ENCODE measurements around the gene ODAM.
A peak's percentile ranks its signal among the peaks of the same experiment; 100 is the strongest.
"Not testable (repeated sequence)": the region's sequence is repeated elsewhere in the genome, so short reads cannot be mapped to it uniquely, and the experiment has no call there.

ODAM gene, protein sequence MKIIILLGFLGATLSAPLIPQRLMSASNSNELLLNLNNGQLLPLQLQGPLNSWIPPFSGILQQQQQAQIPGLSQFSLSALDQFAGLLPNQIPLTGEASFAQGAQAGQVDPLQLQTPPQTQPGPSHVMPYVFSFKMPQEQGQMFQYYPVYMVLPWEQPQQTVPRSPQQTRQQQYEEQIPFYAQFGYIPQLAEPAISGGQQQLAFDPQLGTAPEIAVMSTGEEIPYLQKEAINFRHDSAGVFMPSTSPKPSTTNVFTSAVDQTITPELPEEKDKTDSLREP

GRCh38 chr4:70195425-70195824, at the start of gene ODAM:
ODAM (plus strand) TSS chr4:70195725; CDS start chr4:70196544, 819 bp downstream.
- no peak for DNase-seq (ENCODE audit: low spot score)

- DNase-seq (ENCODE audit: low spot score): no peak
Observed at GRCh38 chr4:70151271-70151670, 44.3 kb upstream of the ODAM start.

DNA sequence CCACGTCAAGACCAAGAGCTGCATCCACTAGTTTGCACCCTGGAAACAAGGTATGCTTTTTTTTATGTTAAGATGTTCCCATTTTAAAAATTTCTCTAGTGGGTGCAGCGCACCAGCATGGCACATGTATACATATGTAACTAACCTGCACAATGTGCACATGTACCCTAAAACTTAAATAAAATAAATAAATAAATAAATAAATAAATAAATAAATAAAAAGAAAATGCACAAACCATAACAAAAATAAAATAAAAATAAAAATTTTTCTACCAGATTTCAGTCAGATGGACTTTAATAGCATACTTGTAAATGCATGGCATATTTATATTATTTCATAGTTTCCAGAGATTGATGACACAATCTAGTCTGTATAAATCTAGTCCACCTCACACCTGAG, 43.4 kb upstream of the ODAM start:
- DNase-seq (ENCODE audit: low spot score): no peak

DNA sequence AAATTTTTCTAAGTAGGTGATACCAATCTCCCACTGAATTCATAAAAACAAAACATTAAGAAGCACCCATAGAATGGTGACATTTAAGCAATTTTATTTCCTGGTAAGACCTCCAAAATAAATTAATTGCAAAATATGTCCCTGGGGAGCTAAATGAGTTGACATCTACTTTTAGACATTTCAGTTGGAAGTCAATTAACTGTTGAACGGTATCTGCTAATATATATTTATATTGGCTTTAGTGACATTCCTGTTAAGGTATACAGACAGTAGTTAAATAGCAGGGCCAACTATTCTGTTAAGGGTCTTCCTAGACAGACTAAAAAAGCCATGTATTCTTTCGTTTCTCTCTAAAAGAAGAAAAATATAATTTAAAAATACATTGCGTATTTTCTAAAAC, 41.6 kb upstream of the ODAM start, which contains the start of gene PRR27:
Gene PRR27 (plus strand): TSS at position 301 of the 400 bp plus-strand sequence. CDS start 139 bp downstream, outside the sequence.
- DNase-seq (ENCODE audit: low spot score): no peak

DNA sequence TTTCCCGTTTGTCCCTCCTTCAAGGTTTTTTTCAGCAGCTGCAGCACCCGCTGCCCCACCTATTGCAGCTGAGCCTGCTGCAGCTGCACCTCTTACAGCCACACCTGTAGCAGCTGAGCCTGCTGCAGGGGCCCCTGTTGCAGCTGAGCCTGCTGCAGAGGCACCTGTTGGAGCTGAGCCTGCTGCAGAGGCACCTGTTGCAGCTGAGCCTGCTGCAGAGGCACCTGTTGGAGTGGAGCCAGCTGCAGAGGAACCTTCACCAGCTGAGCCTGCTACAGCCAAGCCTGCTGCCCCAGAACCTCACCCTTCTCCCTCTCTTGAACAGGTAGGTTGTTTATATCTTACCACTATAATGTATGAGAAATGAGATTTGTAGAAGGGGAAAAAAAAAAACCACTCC, 36.9 kb upstream of the ODAM start:
- DNase-seq (ENCODE audit: low spot score): peak; percentile 7

DNA sequence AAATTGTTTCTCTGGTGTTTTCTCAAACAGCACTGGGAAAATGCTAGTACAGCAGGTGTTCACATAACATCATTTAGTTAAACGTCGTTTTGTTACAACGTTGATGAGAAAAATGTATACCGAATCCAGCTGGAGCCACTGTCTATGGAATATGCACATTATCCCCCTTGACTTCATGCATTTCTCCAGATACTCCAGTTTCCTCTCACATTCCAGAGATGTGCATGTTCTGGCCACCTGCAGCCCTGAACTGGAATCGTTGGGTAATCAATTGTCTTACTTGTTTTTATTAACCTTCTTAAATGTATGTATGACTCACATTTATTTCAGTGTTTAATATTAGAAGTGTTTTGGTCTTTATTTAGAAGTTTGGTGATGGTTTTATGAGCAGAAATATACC, 18.4 kb upstream of the ODAM start:
- no peak for DNase-seq (ENCODE audit: low spot score)

DNA sequence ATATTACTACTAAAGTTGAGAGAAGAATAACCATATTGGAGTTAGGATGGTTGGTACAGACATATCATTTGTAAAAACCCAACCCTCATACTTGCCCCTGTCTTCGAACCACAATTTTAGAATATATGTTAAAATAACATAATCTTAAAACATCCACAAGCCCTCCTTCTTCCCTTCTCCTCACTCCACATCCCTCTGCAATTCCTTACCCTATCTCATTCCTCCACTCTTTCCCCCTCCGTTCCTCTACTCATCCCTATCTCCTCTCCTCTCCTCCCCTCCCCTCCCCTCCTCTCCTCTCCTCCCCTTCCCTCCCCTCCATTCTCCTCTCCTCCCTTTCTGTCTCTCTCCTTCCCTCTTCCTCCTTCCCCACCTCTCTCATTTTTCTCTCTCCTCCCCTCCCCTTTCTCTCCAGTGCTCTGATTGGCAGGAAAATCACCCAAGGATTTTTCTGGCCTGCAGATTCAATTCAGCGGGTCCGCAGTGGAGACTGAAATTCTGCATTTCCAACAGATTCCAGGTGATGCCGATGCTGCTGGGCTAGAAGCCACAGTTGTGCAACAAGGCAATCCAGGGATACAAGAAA, 17.4 kb upstream of the ODAM start:
- no peak for DNase-seq (ENCODE audit: low spot score)

DNA sequence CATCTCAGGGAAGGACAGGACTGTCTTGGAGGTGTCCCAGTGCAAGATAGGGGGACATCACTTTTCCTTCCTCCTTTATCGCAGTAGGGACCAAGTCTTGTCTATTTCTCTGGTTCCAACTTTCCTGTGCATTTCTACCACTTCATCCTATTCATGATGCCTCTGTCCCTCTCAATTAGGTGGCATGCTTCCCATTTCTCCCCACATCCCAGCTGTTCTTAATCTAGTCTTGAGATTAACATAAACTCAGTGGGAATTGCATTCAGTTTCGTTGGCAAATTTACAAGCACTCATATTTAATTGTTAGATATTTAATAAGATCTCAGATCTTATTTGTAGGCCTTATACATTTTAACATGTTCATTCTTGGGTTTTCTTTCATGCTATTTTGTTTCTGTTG, 15.7 kb upstream of the ODAM start:
- DNase-seq (ENCODE audit: low spot score): no peak

DNA sequence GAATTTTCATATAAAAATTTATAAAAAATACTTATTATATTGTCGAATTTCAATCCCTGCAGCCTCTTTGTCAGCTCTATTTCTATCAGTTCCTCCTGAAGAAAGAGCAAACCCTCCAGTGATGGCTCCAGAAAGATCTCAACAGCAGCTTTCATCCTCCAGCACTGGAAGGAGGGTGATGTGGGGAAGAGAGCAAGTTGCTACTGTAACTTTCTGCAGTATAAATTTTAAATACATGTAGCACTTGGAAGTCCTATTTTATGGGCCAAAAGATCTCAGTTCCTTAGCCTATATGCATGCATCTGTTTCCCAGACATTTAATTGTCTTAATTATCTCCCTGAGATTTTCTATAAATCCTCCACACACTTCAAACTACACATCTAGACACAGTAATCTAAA, 13.7 kb upstream of the ODAM start:
- no peak for DNase-seq (ENCODE audit: low spot score)

- DNase-seq (ENCODE audit: low spot score): no peak
Observed at GRCh38 chr4:70182517-70183167, 12.9 kb upstream of the ODAM start.

- peak; percentile 76 for DNase-seq (ENCODE audit: low spot score)
Observed at GRCh38 chr4:70183168-70183939, 12.2 kb upstream of the ODAM start.

DNA sequence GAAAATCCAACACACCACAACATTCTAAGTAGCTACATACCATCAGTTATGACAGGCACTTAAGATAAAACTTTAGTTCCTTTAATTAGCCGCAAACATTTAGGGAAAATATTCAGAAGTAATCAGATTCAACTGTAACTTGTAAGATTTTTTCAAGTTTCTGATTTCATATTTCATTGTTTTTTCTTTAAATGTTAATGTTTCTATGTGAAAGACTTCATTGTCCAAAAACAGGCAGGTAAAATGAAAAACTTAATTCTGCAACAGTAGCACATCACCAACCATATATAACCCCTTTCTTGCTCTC, 11.6 kb upstream of the ODAM start:
- no peak for DNase-seq (ENCODE audit: low spot score)

- DNase-seq (ENCODE audit: low spot score): no peak
Observed at GRCh38 chr4:70187216-70187615, 8.3 kb upstream of the ODAM start.

- DNase-seq (ENCODE audit: low spot score): no peak
Observed at GRCh38 chr4:70190579-70190978, 4.9 kb upstream of the ODAM start.

DNA sequence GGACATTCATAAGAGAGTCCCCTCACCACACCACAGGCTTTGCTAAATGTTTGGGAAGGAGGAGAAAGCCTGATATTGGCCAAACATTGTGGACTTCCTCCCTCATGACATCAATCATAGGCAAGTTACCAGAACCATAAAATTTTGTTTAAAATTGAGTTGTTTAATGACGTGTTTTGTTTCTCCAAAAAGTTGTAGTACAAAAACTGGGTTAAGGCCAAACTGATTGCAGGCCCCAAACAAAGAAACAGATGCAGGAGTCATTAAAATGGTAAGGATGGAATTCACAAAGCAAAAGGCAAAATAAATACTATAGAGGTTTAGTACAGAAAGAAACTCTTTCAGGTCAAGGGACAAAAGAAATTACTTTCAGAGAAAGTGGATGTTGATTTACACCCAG, 3.9 kb upstream of the ODAM start:
- DNase-seq (ENCODE audit: low spot score): no peak

- DNase-seq (ENCODE audit: low spot score): no peak
Observed at GRCh38 chr4:70192895-70193294, 2.6 kb upstream of the ODAM start.

DNA sequence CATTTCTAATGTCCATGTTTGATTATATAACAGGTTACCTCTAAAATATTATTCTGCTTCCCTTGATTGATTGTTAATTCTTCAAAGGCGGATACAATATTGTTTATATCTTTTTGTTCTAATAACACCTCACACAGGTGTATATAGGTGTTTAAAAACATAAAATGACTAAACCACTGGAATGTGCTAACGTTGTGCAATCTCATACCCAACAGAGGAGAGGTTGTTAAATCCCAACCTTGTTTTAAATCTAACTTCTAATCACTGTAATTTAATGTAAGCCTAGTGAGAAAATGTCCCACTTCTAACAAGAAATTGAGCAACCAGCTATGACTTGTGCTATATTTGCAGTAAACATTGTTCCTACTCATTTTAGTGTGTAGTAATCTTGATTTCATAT, 1.3 kb downstream of the ODAM start:
- DNase-seq (ENCODE audit: low spot score): no peak

GRCh38 chr4:70197842-70198241, 2.3 kb downstream of the ODAM start:
- no peak for DNase-seq (ENCODE audit: low spot score)

DNA sequence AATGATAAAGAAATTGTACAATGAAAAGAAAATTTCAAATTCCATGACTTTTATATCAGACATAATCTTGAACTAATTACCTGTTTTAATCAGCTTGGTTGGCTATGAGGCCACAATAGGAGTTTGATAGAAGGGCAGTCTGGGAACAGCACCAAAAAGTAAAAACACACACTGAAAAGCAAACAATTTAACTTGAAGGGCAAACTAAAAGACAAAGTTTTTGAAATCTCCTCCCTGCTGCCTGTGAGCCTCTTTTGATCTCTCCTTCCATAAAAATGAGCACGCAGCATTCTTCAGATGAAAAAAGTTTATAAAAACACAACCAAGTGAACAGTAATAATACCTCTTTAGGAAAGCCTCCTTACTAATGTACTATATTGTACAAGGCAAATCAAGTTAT, 8.1 kb downstream of the ODAM start:
- DNase-seq (ENCODE audit: low spot score): no peak

DNA sequence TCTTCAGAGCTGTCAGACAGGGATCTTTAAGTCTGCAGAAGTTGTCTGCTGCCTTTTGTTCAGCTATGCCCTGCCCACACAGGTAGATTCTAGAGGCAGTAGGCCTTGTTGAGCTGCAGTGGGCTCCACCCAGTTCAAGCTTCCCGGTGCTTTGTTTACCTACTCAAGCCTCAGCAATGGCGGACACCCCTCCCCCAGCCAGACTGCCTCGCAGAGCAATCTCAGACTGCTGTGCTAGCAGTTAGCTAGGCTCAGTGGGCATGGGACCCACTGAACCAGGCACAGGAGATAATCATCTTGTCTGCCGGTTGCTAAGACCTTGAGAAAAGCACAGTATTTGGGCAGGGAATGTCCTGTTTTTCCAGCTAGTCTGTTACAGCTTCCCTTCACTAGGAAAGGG, 17.2 kb downstream of the ODAM start:
- not testable (repeated sequence) for DNase-seq (ENCODE audit: low spot score)

- not testable (repeated sequence) for DNase-seq (ENCODE audit: low spot score)
Observed at GRCh38 chr4:70216109-70216508, 20.6 kb downstream of the ODAM start.

GRCh38 chr4:70216550-70216949, 21.0 kb downstream of the ODAM start:
- not testable (repeated sequence) for DNase-seq (ENCODE audit: low spot score)

DNA sequence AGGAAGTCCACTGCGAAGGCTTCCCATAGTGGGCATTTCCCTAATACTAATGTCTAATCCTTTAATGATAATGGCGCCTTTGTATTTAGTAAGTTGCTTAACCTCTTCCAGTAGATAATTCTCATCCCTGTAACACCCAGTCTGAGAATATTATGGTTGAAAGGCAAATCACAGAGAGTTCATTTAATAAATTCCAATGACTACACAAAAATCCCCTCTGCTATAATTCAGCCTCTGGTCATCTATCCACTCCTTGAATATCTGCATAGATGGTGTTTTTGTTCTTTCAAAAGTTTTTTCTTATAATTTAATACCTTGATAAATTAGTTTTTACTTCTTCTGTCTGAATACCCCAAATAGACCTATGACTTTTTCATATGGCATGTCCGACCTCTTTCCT, 25.9 kb downstream of the ODAM start:
- DNase-seq (ENCODE audit: low spot score): not testable (repeated sequence)
